ENCODE results near the gene CCER1. TPM values are rescaled to one million over a fixed set of nuclear protein-coding genes. Genes with fewer than 3 reads are reported as not detected.

CCER1 gene
- total and polyA plus RNA-seq, 2 experiments from 2014 or later: not detected

- Mint-ChIP-seq H3K36me3 (ENCODE audit: low read depth) (no peaks in the 10 kb centered on the region), H3K9me3 (peaks cover under 1% of the 10 kb centered on the region; the same call in 1 of the 3 replicates), H3K4me1 (peaks cover 19% of the 10 kb centered on the region), H3K27me3 (ENCODE audit: insufficient read depth, low read depth, poor library complexity) (peaks cover 31% of the 10 kb centered on the region), H3K4me3 (no peak overlapping the region), H3K27ac (no peak overlapping the region)
- TF ChIP-seq, protein P1, sequence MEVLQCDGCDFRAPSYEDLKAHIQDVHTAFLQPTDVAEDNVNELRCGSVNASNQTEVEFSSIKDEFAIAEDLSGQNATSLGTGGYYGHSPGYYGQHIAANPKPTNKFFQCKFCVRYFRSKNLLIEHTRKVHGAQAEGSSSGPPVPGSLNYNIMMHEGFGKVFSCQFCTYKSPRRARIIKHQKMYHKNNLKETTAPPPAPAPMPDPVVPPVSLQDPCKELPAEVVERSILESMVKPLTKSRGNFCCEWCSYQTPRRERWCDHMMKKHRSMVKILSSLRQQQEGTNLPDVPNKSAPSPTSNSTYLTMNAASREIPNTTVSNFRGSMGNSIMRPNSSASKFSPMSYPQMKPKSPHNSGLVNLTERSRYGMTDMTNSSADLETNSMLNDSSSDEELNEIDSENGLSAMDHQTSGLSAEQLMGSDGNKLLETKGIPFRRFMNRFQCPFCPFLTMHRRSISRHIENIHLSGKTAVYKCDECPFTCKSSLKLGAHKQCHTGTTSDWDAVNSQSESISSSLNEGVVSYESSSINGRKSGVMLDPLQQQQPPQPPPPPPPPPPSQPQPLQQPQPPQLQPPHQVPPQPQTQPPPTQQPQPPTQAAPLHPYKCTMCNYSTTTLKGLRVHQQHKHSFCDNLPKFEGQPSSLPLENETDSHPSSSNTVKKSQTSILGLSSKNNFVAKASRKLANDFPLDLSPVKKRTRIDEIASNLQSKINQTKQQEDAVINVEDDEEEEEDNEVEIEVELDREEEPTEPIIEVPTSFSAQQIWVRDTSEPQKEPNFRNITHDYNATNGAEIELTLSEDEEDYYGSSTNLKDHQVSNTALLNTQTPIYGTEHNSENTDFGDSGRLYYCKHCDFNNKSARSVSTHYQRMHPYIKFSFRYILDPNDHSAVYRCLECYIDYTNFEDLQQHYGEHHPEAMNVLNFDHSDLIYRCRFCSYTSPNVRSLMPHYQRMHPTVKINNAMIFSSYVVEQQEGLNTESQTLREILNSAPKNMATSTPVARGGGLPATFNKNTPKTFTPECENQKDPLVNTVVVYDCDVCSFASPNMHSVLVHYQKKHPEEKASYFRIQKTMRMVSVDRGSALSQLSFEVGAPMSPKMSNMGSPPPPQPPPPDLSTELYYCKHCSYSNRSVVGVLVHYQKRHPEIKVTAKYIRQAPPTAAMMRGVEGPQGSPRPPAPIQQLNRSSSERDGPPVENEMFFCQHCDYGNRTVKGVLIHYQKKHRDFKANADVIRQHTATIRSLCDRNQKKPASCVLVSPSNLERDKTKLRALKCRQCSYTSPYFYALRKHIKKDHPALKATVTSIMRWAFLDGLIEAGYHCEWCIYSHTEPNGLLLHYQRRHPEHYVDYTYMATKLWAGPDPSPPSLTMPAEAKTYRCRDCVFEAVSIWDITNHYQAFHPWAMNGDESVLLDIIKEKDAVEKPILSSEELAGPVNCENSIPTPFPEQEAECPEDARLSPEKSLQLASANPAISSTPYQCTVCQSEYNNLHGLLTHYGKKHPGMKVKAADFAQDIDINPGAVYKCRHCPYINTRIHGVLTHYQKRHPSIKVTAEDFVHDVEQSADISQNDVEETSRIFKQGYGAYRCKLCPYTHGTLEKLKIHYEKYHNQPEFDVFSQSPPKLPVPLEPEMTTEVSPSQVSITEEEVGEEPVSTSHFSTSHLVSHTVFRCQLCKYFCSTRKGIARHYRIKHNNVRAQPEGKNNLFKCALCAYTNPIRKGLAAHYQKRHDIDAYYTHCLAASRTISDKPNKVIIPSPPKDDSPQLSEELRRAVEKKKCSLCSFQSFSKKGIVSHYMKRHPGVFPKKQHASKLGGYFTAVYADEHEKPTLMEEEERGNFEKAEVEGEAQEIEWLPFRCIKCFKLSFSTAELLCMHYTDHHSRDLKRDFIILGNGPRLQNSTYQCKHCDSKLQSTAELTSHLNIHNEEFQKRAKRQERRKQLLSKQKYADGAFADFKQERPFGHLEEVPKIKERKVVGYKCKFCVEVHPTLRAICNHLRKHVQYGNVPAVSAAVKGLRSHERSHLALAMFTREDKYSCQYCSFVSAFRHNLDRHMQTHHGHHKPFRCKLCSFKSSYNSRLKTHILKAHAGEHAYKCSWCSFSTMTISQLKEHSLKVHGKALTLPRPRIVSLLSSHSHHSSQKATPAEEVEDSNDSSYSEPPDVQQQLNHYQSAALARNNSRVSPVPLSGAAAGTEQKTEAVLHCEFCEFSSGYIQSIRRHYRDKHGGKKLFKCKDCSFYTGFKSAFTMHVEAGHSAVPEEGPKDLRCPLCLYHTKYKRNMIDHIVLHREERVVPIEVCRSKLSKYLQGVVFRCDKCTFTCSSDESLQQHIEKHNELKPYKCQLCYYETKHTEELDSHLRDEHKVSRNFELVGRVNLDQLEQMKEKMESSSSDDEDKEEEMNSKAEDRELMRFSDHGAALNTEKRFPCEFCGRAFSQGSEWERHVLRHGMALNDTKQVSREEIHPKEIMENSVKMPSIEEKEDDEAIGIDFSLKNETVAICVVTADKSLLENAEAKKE (CRISPR knock-in tag; IDR thresholded peaks at IDR 0.05): no peak
- no peak for TF ChIP-seq CREB1 (CRISPR knock-in tag; IDR thresholded peaks at IDR 0.05; ENCODE audit: low read depth)
- no peak for TF ChIP-seq ETS1 (IDR thresholded peaks at IDR 0.05)
- TF ChIP-seq, protein P2, sequence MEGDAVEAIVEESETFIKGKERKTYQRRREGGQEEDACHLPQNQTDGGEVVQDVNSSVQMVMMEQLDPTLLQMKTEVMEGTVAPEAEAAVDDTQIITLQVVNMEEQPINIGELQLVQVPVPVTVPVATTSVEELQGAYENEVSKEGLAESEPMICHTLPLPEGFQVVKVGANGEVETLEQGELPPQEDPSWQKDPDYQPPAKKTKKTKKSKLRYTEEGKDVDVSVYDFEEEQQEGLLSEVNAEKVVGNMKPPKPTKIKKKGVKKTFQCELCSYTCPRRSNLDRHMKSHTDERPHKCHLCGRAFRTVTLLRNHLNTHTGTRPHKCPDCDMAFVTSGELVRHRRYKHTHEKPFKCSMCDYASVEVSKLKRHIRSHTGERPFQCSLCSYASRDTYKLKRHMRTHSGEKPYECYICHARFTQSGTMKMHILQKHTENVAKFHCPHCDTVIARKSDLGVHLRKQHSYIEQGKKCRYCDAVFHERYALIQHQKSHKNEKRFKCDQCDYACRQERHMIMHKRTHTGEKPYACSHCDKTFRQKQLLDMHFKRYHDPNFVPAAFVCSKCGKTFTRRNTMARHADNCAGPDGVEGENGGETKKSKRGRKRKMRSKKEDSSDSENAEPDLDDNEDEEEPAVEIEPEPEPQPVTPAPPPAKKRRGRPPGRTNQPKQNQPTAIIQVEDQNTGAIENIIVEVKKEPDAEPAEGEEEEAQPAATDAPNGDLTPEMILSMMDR (conservative IDR thresholded peaks at IDR 0.05; ENCODE audit: low read depth in 2 of 2): no peak
- DNase-seq (ENCODE audit: low spot score) (no peak), ATAC-seq (no peak)
- no peaks in the 10 kb centered on the region for H3K9me2 ChIP-seq (ENCODE audit: insufficient read depth)
- no peaks in the 10 kb centered on the region for H3K36me3 ChIP-seq (ENCODE audit: insufficient read depth)
- no peak overlapping the region for H3K27ac ChIP-seq (ENCODE audit: low read depth)
- 0 out of 2 replicates have a peak, but pooled peaks cover 4% of the 10 kb centered on the region for H3F3A ChIP-seq (replicated peaks; ENCODE audit: low read depth)
- H3K4me1 ChIP-seq (ENCODE audit: insufficient read depth): peaks cover 14% of the 10 kb centered on the region
- peaks cover 53% of the 10 kb centered on the region for H3K27me3 ChIP-seq (ENCODE audit: insufficient read depth)
- peaks cover 8% of the 10 kb centered on the region for H4K20me1 ChIP-seq (replicated peaks; ENCODE audit: insufficient read depth)
- H3K4me2 ChIP-seq: no peak overlapping the region
- H3K79me2 ChIP-seq (replicated peaks; ENCODE audit: insufficient read depth): no peaks in the 10 kb centered on the region
- no peak overlapping the region for H3K4me3 ChIP-seq
- no peak overlapping the region for H2AFZ ChIP-seq
Observed at GRCh38 chr12:90979951-90980350, 25.0 kb upstream of the CCER1 start.
